ENCODE data around the gene PITX3. TPM values are rescaled to one million over a fixed set of nuclear protein-coding genes. Genes with fewer than 3 reads are reported as not detected.

PITX3 gene
- total RNA-seq, 1 experiment from 2014 or later: 0.81 TPM

DNA sequence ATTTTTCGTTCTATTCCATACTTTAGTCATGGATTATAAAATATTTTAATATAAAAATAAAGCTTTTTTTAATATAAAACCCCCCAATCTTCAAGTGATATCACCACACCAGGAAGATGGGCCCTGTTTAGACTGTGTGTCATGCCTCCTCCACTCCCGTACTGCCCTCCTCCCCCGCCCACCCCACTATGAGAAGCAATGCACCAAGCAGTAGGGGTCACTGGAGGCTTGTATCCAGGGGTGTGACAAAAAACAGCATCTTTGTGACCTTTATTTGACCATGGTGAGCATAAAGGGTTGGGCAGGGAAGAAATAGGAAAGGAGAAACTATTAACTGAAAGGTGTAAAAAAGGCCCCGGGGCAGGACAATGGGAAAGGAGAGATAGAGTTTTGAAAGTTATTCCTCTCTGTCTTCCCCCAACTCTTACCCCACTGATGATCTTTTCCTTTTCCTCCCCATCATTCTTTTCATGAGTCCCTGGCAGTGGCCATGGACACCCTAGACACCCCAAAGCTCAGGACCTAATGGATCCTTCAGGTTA is 3.5 kb downstream of the PITX3 start:
- DNase-seq (ENCODE audit: low spot score) (no peak), ATAC-seq (no peak)
- H3K4me1 Mint-ChIP-seq: peaks cover 11% of the 10 kb centered on the region
- H3K27me3 Mint-ChIP-seq (ENCODE audit: low read depth): peaks cover 98% of the 10 kb centered on the region
- H3K4me3 Mint-ChIP-seq: no peak overlapping the region
- POLR2A ChIA-PET: no interaction called here
- CTCF ChIA-PET: interaction anchor here (0.6 to 18.9 kb wide), 3 partner anchors 7 to 112 kb away, joined by 3 to 906 read pairs (median 130); no protein-coding TSS in a partner anchor
- no peak overlapping the region for H3K27ac Mint-ChIP-seq
- H3K36me3 Mint-ChIP-seq: no peaks in the 10 kb centered on the region
- TF ChIP-seq ZNF512 (CRISPR knock-in tag; IDR thresholded peaks at IDR 0.05; ENCODE audit: borderline replicate concordance) (no peak), FOXP4 (CRISPR knock-in tag; IDR thresholded peaks at IDR 0.05) (no peak), ZBTB21 (CRISPR knock-in tag; IDR thresholded peaks at IDR 0.05; ENCODE audit: borderline replicate concordance) (no peak), OVOL2 (CRISPR knock-in tag; IDR thresholded peaks at IDR 0.05; ENCODE audit: borderline replicate concordance) (no peak), ETV6 (CRISPR knock-in tag; IDR thresholded peaks at IDR 0.05) (no peak), ATF3 (CRISPR knock-in tag; conservative IDR thresholded peaks at IDR 0.05) (no peak), TEAD1 (CRISPR knock-in tag; IDR thresholded peaks at IDR 0.05) (no peak), ZNF396 (CRISPR knock-in tag; IDR thresholded peaks at IDR 0.05; ENCODE audit: borderline replicate concordance) (no peak), GABPB1 (CRISPR knock-in tag; IDR thresholded peaks at IDR 0.05) (no peak), ARID4B (CRISPR knock-in tag; IDR thresholded peaks at IDR 0.05; ENCODE audit: borderline replicate concordance) (no peak), ZNF263 (CRISPR knock-in tag; IDR thresholded peaks at IDR 0.05; ENCODE audit: low read depth) (no peak), GTF2I (CRISPR knock-in tag; conservative IDR thresholded peaks at IDR 0.05) (no peak), MYBL2 (CRISPR knock-in tag; IDR thresholded peaks at IDR 0.05) (no peak), IRF2 (CRISPR knock-in tag; IDR thresholded peaks at IDR 0.05; ENCODE audit: borderline replicate concordance, low read depth) (no peak), ATF1 (CRISPR knock-in tag; IDR thresholded peaks at IDR 0.05) (no peak), CTCF (IDR thresholded peaks at IDR 0.05) (no peak)
- TF ChIP-seq, protein P1, sequence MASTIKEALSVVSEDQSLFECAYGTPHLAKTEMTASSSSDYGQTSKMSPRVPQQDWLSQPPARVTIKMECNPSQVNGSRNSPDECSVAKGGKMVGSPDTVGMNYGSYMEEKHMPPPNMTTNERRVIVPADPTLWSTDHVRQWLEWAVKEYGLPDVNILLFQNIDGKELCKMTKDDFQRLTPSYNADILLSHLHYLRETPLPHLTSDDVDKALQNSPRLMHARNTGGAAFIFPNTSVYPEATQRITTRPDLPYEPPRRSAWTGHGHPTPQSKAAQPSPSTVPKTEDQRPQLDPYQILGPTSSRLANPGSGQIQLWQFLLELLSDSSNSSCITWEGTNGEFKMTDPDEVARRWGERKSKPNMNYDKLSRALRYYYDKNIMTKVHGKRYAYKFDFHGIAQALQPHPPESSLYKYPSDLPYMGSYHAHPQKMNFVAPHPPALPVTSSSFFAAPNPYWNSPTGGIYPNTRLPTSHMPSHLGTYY (CRISPR knock-in tag; IDR thresholded peaks at IDR 0.05): no peak
- TF ChIP-seq, protein P2, sequence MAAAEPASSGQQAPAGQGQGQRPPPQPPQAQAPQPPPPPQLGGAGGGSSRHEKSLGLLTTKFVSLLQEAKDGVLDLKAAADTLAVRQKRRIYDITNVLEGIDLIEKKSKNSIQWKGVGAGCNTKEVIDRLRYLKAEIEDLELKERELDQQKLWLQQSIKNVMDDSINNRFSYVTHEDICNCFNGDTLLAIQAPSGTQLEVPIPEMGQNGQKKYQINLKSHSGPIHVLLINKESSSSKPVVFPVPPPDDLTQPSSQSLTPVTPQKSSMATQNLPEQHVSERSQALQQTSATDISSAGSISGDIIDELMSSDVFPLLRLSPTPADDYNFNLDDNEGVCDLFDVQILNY (CRISPR knock-in tag; IDR thresholded peaks at IDR 0.05): no peak
- TF ChIP-seq, protein P3, sequence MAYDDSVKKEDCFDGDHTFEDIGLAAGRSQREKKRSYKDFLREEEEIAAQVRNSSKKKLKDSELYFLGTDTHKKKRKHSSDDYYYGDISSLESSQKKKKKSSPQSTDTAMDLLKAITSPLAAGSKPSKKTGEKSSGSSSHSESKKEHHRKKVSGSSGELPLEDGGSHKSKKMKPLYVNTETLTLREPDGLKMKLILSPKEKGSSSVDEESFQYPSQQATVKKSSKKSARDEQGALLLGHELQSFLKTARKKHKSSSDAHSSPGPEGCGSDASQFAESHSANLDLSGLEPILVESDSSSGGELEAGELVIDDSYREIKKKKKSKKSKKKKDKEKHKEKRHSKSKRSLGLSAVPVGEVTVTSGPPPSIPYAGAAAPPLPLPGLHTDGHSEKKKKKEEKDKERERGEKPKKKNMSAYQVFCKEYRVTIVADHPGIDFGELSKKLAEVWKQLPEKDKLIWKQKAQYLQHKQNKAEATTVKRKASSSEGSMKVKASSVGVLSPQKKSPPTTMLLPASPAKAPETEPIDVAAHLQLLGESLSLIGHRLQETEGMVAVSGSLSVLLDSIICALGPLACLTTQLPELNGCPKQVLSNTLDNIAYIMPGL (CRISPR knock-in tag; IDR thresholded peaks at IDR 0.05): no peak
- H3K9me3 Mint-ChIP-seq: no peaks in the 10 kb centered on the region
